ENCODE data around the gene CCDC183. TPM values are rescaled to one million over a fixed set of nuclear protein-coding genes. Genes with fewer than 3 reads are reported as not detected.

Gene CCDC183
- polyA plus RNA-seq, 1 donor (not counting 4 experiments of a cell fraction or from before 2014, with no cell fraction given), result 0.03 TPM

- FAIRE-seq (no peak), DNase-seq (ENCODE audit: low read depth, low spot score) (no peak)
- Histone ChIP-seq H3K9me3 (ENCODE audit: control insufficient read depth, low read depth, low read length) (peaks cover 5% of the 10 kb centered on the region), H3K27me3 (ENCODE audit: control insufficient read depth, extremely low read depth, insufficient read depth, low read length) (peaks cover 25% of the 10 kb centered on the region), H3K9ac (ENCODE audit: control insufficient read depth, extremely low read depth, insufficient read depth, low read length) (no peak overlapping the region), H3K4me2 (ENCODE audit: control insufficient read depth, extremely low read depth, insufficient read depth, low read depth, low read length) (no peak overlapping the region), H3K27ac (ENCODE audit: control insufficient read depth, insufficient read depth, low read length) (no peak overlapping the region), H3K9me1 (ENCODE audit: control insufficient read depth, extremely low read depth, insufficient read depth, low read length) (no peaks in the 10 kb centered on the region), H4K20me1 (ENCODE audit: control insufficient read depth, extremely low read depth, insufficient read depth, low read length) (no peaks in the 10 kb centered on the region), H3K4me1 (ENCODE audit: control insufficient read depth, extremely low read depth, insufficient read depth, low read length) (no peaks in the 10 kb centered on the region), H2AFZ (ENCODE audit: control insufficient read depth, low read length) (no peak overlapping the region), H3K36me3 (ENCODE audit: control insufficient read depth in 2 of 2, extremely low read depth in 1 of 2, insufficient read depth in 2 of 2, low read length in 2 of 2) (no peaks in the 10 kb centered on the region), H3K79me2 (ENCODE audit: control insufficient read depth, insufficient read depth, low read length) (no peaks in the 10 kb centered on the region), H3K4me3 (ENCODE audit: control insufficient read depth in 2 of 3, extremely low read depth in 1 of 3, insufficient read depth in 2 of 3, low read depth in 1 of 3, low read length in 3 of 3) (no peak overlapping the region)
- TF ChIP-seq CTCF (optimal IDR thresholded peaks at IDR 0.05 in 1 of 3, IDR thresholded peaks at IDR 0.05 in 1 of 3, conservative IDR thresholded peaks at IDR 0.05 in 1 of 3; ENCODE audit: extremely low read depth in 1 of 3, insufficient read depth in 2 of 3, low read length in 3 of 3), result no peak
- TF ChIP-seq EZH2 (IDR thresholded peaks at IDR 0.05; ENCODE audit: low read length), result no peak
- dilution Hi-C loops (cut with MboI; ENCODE audit: extremely low pct_ligation_motif_present, low sequenced_read_pairs), result no loop called here
These were observed 19.2 kb upstream of the CCDC183 start for GRCh38 chr9:136776947-136777346.

GRCh38 chr9:136777359-136777758 is 18.8 kb upstream of the CCDC183 start:
- dilution Hi-C loops (cut with MboI; ENCODE audit: extremely low pct_ligation_motif_present, low sequenced_read_pairs), result no loop called here

More at GRCh38 chr9:136777359-136777758, 18.8 kb upstream of the CCDC183 start:
- Histone ChIP-seq H3K9me1 (ENCODE audit: control insufficient read depth, extremely low read depth, insufficient read depth, low read length) (no peaks in the 10 kb centered on the region), H4K20me1 (ENCODE audit: control insufficient read depth, extremely low read depth, insufficient read depth, low read length) (no peaks in the 10 kb centered on the region), H3K36me3 (ENCODE audit: control insufficient read depth in 2 of 2, extremely low read depth in 1 of 2, insufficient read depth in 2 of 2, low read length in 2 of 2) (no peaks in the 10 kb centered on the region), H3K4me2 (ENCODE audit: control insufficient read depth, extremely low read depth, insufficient read depth, low read depth, low read length) (no peak overlapping the region), H3K9ac (ENCODE audit: control insufficient read depth, extremely low read depth, insufficient read depth, low read length) (no peak overlapping the region), H3K27me3 (ENCODE audit: control insufficient read depth, extremely low read depth, insufficient read depth, low read length) (peaks cover 25% of the 10 kb centered on the region), H3K9me3 (ENCODE audit: control insufficient read depth, low read depth, low read length) (peaks cover 5% of the 10 kb centered on the region), H3K79me2 (ENCODE audit: control insufficient read depth, insufficient read depth, low read length) (no peaks in the 10 kb centered on the region), H2AFZ (ENCODE audit: control insufficient read depth, low read length) (no peak overlapping the region), H3K4me1 (ENCODE audit: control insufficient read depth, extremely low read depth, insufficient read depth, low read length) (no peaks in the 10 kb centered on the region), H3K4me3 (ENCODE audit: control insufficient read depth in 2 of 3, extremely low read depth in 1 of 3, insufficient read depth in 2 of 3, low read depth in 1 of 3, low read length in 3 of 3) (no peak overlapping the region), H3K27ac (ENCODE audit: control insufficient read depth, insufficient read depth, low read length) (no peak overlapping the region)
- DNase-seq (ENCODE audit: low read depth, low spot score), result no peak
- no peak for FAIRE-seq
- TF ChIP-seq EZH2 (IDR thresholded peaks at IDR 0.05; ENCODE audit: low read length), result no peak
- no peak for TF ChIP-seq CTCF (optimal IDR thresholded peaks at IDR 0.05 in 1 of 3, IDR thresholded peaks at IDR 0.05 in 1 of 3, conservative IDR thresholded peaks at IDR 0.05 in 1 of 3; ENCODE audit: extremely low read depth in 1 of 3, insufficient read depth in 2 of 3, low read length in 3 of 3)
